HepG2 (cell line): ENCODE data around the gene CNOT10. TPM values are rescaled to one million over a fixed set of nuclear protein-coding genes. Genes with fewer than 3 reads are reported as not detected.

Experiments
- DPF2 ChIP-seq: sonication (generic); formaldehyde crosslinking; IDR thresholded peaks from 2 replicates; pipeline ENCODE4 v1.4.0; 2020; ENCODE audit warnings: mild to moderate bottlenecking, low read depth, missing genetic modification reagents, borderline replicate concordance
- HDAC6 ChIP-seq: fragments of 200-600 bp; sonication (generic); IDR thresholded peaks from 2 replicates; pipeline ENCODE4 v1.7.0; 2017; ENCODE audit warnings: mild to moderate bottlenecking, antibody characterized with exemption, low read length, low read depth
- HOXA3 ChIP-seq: sonication (generic); formaldehyde crosslinking; IDR thresholded peaks from 2 replicates; pipeline ENCODE4 v1.5.0; 2020; ENCODE audit warnings: missing genetic modification reagents
- KDM5B ChIP-seq: sonication (generic); formaldehyde crosslinking; IDR thresholded peaks from 2 replicates; pipeline ENCODE4 v1.4.0; 2020; ENCODE audit warnings: missing genetic modification reagents, mild to moderate bottlenecking, borderline replicate concordance
- NFE2L1 ChIP-seq: sonication (generic); formaldehyde crosslinking; IDR thresholded peaks from 2 replicates; pipeline ENCODE4 v1.4.0; 2020; ENCODE audit warnings: missing genetic modification reagents, mild to moderate bottlenecking, borderline replicate concordance
- TGIF2 ChIP-seq: IDR thresholded peaks from 2 replicates; pipeline ENCODE4 v1.6.1; 2016; ENCODE audit warnings: control low read depth, missing compliant biosample characterization
- ZNF24 ChIP-seq: fragments of 450-650 bp; IDR thresholded peaks from 2 replicates; pipeline ENCODE4 v1.6.1; 2017; ENCODE audit warnings: antibody characterized with exemption, mild to moderate bottlenecking
- ZNF75D ChIP-seq: sonication (generic); formaldehyde crosslinking; IDR thresholded peaks from 2 replicates; pipeline ENCODE4 v1.8.1; 2023; ENCODE audit warnings: missing genetic modification reagents, mild to moderate bottlenecking, borderline replicate concordance
- polyA plus RNA-seq, 8 experiments: library from polyadenylated mRNA; depleted of rRNA in 3 of 8; stranded (reverse) in 7 of 8; unstranded in 1 of 8; fragments of >200 nt; fragmentation: Illumina TruSeq in 4 of 8; extraction: Trizol in 4 of 8; gene quantifications; 2 replicates each; pipeline versions ENCODE4 v1.2.1 to v1.2.3, GENCODE V29; 2011 to 2016; ENCODE audit warnings: low read depth in 4 of 8, missing spikeins in 1 of 8, mixed read lengths in 1 of 8; ENCODE audit not compliant: insufficient read depth in 1 of 8
- total RNA-seq, 5 experiments: library from RNA; depleted of rRNA; stranded (reverse); fragments of >200 nt; fragmentation: Illumina TruSeq; extraction: Trizol; gene quantifications; 2 replicates each; pipeline ENCODE4 v1.2.3, GENCODE V29; 2016; ENCODE audit warnings: low read depth in 1 of 5
- TF ChIP-seq, protein P1 (sequence below): sonication (generic); formaldehyde crosslinking; IDR thresholded peaks from 2 replicates; pipeline ENCODE4 v1.4.0; 2020; ENCODE audit warnings: low read depth, missing genetic modification reagents
- TF ChIP-seq, protein P2 (sequence below): sonication (generic); formaldehyde crosslinking; IDR thresholded peaks from 2 replicates; pipeline ENCODE4 v1.8.1; 2023; ENCODE audit warnings: mild to moderate bottlenecking, missing genetic modification reagents, borderline replicate concordance
- TF ChIP-seq, protein P3 (sequence below): sonication (generic); formaldehyde crosslinking; IDR thresholded peaks from 2 replicates; pipeline ENCODE4 v1.4.0; 2020; ENCODE audit warnings: missing genetic modification reagents, borderline replicate concordance

The CNOT10 gene
- total and polyA plus RNA-seq, 2 of the 13 experiments (the other 11 are each of a cell fraction or from before 2014, with no cell fraction given), result 21.2 to 34.1 TPM

DNA sequence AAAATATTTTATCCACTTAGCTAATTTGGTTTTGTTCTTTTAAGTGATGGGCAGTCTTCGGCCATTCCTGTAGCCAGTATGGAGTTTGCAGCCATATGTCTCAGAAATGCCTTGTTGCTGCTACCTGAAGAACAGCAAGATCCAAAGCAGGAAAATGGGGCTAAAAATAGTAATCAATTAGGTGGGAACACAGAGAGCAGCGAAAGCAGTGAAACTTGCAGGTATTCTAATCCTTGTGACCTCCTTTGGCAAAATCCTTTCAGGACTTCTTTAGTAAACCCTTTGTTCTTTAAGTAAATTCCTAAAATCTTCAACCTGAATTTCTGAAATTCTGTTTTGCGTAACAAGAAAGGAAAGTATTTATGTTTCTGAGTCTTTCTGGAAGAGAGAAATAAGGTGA lies 49.8 kb downstream of the CNOT10 start (continued):
- TF ChIP-seq HOXA3 (CRISPR knock-in tag) (no peak), DPF2 (CRISPR knock-in tag) (no peak), ZNF24 (no peak), KDM5B (no peak), HDAC6 (no peak), ZNF75D (CRISPR knock-in tag) (no peak), NFE2L1 (CRISPR knock-in tag) (no peak), TGIF2 (CRISPR knock-in tag) (no peak)
- TF ChIP-seq, protein P1, sequence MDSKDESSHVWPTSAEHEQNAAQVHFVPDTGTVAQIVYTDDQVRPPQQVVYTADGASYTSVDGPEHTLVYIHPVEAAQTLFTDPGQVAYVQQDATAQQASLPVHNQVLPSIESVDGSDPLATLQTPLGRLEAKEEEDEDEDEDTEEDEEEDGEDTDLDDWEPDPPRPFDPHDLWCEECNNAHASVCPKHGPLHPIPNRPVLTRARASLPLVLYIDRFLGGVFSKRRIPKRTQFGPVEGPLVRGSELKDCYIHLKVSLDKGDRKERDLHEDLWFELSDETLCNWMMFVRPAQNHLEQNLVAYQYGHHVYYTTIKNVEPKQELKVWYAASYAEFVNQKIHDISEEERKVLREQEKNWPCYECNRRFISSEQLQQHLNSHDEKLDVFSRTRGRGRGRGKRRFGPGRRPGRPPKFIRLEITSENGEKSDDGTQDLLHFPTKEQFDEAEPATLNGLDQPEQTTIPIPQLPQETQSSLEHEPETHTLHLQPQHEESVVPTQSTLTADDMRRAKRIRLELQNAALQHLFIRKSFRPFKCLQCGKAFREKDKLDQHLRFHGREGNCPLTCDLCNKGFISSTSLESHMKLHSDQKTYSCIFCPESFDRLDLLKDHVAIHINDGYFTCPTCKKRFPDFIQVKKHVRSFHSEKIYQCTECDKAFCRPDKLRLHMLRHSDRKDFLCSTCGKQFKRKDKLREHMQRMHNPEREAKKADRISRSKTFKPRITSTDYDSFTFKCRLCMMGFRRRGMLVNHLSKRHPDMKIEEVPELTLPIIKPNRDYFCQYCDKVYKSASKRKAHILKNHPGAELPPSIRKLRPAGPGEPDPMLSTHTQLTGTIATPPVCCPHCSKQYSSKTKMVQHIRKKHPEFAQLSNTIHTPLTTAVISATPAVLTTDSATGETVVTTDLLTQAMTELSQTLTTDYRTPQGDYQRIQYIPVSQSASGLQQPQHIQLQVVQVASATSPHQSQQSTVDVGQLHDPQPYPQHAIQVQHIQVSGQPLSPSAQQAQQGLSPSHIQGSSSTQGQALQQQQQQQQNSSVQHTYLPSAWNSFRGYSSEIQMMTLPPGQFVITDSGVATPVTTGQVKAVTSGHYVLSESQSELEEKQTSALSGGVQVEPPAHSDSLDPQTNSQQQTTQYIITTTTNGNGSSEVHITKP (CRISPR knock-in tag), result no peak
- TF ChIP-seq, protein P2, sequence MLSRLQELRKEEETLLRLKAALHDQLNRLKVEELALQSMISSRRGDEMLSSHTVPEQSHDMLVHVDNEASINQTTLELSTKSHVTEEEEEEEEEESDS (CRISPR knock-in tag), result no peak
- TF ChIP-seq, protein P3, sequence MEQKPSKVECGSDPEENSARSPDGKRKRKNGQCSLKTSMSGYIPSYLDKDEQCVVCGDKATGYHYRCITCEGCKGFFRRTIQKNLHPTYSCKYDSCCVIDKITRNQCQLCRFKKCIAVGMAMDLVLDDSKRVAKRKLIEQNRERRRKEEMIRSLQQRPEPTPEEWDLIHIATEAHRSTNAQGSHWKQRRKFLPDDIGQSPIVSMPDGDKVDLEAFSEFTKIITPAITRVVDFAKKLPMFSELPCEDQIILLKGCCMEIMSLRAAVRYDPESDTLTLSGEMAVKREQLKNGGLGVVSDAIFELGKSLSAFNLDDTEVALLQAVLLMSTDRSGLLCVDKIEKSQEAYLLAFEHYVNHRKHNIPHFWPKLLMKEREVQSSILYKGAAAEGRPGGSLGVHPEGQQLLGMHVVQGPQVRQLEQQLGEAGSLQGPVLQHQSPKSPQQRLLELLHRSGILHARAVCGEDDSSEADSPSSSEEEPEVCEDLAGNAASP, result no peak
